Mesendoderm (in vitro differentiated cells): ENCODE results near the gene SH3GL1.

Experiments used
- DNase-seq: peaks from one replicate; pipeline ENCODE4 v3.0.0; 2013
- H2AK5ac ChIP-seq: 2 replicates; pipeline ENCODE4 v1.6.1; 2013; ENCODE audit warnings: low read length, inconsistent platforms
- H2BK120ac ChIP-seq: 2 replicates; pipeline ENCODE4 v1.6.1; 2013; ENCODE audit warnings: low read depth, mild to moderate bottlenecking, low read length, moderate library complexity, mixed read lengths
- H2BK15ac ChIP-seq: replicated peaks from 2 replicates; pipeline ENCODE4 v1.6.1; 2013; ENCODE audit warnings: low read depth, mild to moderate bottlenecking, moderate library complexity
- H2BK5ac ChIP-seq: 2 replicates; pipeline ENCODE4 v1.6.1; 2013; ENCODE audit warnings: low read length, inconsistent platforms
- H3K18ac ChIP-seq: 2 replicates; pipeline ENCODE4 v1.6.1; 2013; ENCODE audit warnings: mild to moderate bottlenecking, low read length, mixed read lengths
- H3K23ac ChIP-seq: one replicate; pipeline ENCODE4 v1.6.1; 2013; ENCODE audit warnings: low read length
- H3K27ac ChIP-seq: 2 replicates; pipeline ENCODE4 v1.5.1; 2013; ENCODE audit warnings: low read depth, mild to moderate bottlenecking, inconsistent platforms, low read length, moderate library complexity
- H3K27me3 ChIP-seq: 2 replicates; pipeline ENCODE4 v1.6.1; 2013; ENCODE audit warnings: low read length, control low read depth, mild to moderate bottlenecking, inconsistent platforms; ENCODE audit not compliant: insufficient read depth, poor library complexity
- H3K36me3 ChIP-seq: 2 replicates; pipeline ENCODE4 v1.6.1; 2013; ENCODE audit warnings: low read length, inconsistent platforms; ENCODE audit not compliant: control insufficient read depth, insufficient read depth
- H3K4ac ChIP-seq: one replicate; pipeline ENCODE4 v1.6.1; 2013; ENCODE audit warnings: low read depth, mild to moderate bottlenecking, low read length, moderate library complexity
- H3K4me1 ChIP-seq: 2 replicates; pipeline ENCODE4 v1.6.1; 2013; ENCODE audit warnings: low read depth, low read length, inconsistent platforms; ENCODE audit not compliant: control insufficient read depth
- H3K4me2 ChIP-seq: 2 replicates; pipeline ENCODE4 v1.6.1; 2013; ENCODE audit warnings: low read length
- H3K4me3 ChIP-seq: 2 replicates; pipeline ENCODE4 v1.5.1; 2013; ENCODE audit warnings: mild to moderate bottlenecking, low read length
- H3K56ac ChIP-seq: one replicate; pipeline ENCODE4 v1.6.1; 2013; ENCODE audit warnings: low read length
- H3K79me1 ChIP-seq: 2 replicates; pipeline ENCODE4 v1.6.1; 2013; ENCODE audit warnings: low read length, inconsistent platforms
- H3K79me2 ChIP-seq: 2 replicates; pipeline ENCODE4 v1.6.1; 2013; ENCODE audit warnings: mild to moderate bottlenecking, low read length; ENCODE audit not compliant: control insufficient read depth, insufficient read depth
- H3K9ac ChIP-seq: 2 replicates; pipeline ENCODE4 v1.6.1; 2013; ENCODE audit warnings: low read length, inconsistent platforms
- H4K5ac ChIP-seq: one replicate; pipeline ENCODE4 v1.6.1; 2013; ENCODE audit warnings: low read length
- H4K8ac ChIP-seq: one replicate; pipeline ENCODE4 v1.6.1; 2013; ENCODE audit warnings: low read depth, mild to moderate bottlenecking, control low read depth, low read length, moderate library complexity
- WGBS: extraction: QIAGEN DNeasy Blood & Tissue Kit; methylation state at CpG from one replicate; pipeline ENCODE4 v1.1.7; 2013; ENCODE audit warnings: low lambda C conversion rate, missing lambda C conversion rate; ENCODE audit not compliant: insufficient coverage; ENCODE audit errors: extremely low coverage; 5-methylcytosine and 5-hydroxymethylcytosine counted together

SH3GL1 gene

DNA sequence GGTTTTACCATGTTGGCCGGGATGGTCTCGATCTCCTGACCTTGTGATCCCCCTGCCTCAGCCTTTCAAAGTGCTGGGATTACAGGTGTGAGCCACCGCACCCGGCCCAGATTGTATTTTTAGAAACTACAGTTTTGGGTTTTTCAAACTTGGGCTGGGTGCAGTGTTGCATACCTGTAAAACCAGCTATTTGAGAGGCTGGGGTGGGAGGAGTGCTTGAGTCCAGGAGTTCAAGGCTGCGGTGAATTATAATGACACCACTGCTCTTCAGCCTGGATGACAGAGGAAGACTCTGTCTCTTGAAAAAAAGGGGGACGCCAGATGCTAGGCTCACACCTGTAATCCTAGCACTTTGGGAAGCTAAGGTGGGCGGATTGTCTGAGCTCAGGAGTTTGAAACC lies 6.3 kb upstream of the SH3GL1 start:
- peaks cover 63% of the 10 kb centered on the region for H3K79me2 ChIP-seq
- no peak for DNase-seq
- H2AK5ac ChIP-seq, result no peak overlapping the region
- H3K4me2 ChIP-seq, result no peak overlapping the region
- no peak overlapping the region for H3K9ac ChIP-seq
- no CpG with 5 or more reads among the region's 7 CpGs for WGBS
- H3K4me3 ChIP-seq, result no peak overlapping the region
- no peak overlapping the region for H3K4ac ChIP-seq
- peaks cover 4% of the 10 kb centered on the region for H3K79me1 ChIP-seq
- H3K23ac ChIP-seq, result no peak overlapping the region
- no peak overlapping the region for H4K8ac ChIP-seq
- H3K36me3 ChIP-seq, result peaks cover 3% of the 10 kb centered on the region
- H4K5ac ChIP-seq, result no peak overlapping the region
- H3K27me3 ChIP-seq, result no peaks in the 10 kb centered on the region
- H3K18ac ChIP-seq, result no peak overlapping the region
- H2BK120ac ChIP-seq, result no peak overlapping the region
- H2BK15ac ChIP-seq, result no peak overlapping the region
- peaks cover 9% of the 10 kb centered on the region for H3K4me1 ChIP-seq
- no peak overlapping the region for H3K56ac ChIP-seq
- no peak overlapping the region for H2BK5ac ChIP-seq
- H3K27ac ChIP-seq, result peak overlapping the region; percentile 35

DNA sequence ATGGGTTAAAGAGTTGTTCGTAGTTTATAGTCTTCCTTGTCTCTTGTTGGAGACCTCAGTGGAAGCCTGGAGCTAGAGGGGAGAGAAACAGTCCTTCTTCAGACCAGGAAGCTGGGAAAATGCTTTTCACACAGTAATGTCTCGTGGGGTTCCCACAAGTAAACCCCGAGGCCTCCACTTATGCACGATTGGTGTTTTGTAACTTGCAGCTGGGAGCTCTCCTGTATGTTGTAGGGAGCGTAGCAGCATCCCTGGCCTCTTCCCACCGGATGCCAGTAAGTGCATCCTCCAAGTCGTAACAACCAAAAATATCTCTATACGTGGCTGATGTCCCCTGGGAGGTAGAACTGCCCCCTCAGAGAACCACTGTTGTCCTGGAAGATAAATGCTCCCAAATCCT lies 5.6 kb upstream of the SH3GL1 start:
- H3K27me3 ChIP-seq, result no peaks in the 10 kb centered on the region
- peaks cover 62% of the 10 kb centered on the region for H3K79me2 ChIP-seq
- no peak overlapping the region for H2BK15ac ChIP-seq
- H3K36me3 ChIP-seq, result peaks cover 3% of the 10 kb centered on the region
- no CpG with 5 or more reads among the region's 8 CpGs for WGBS
- H3K9ac ChIP-seq, result no peak overlapping the region
- H3K56ac ChIP-seq, result no peak overlapping the region
- no peak overlapping the region for H3K4ac ChIP-seq
- H3K4me2 ChIP-seq, result no peak overlapping the region
- H3K4me1 ChIP-seq, result peaks cover 9% of the 10 kb centered on the region
- no peak overlapping the region for H4K8ac ChIP-seq
- no peak overlapping the region for H2AK5ac ChIP-seq
- H3K27ac ChIP-seq, result no peak overlapping the region
- DNase-seq, result no peak
- H3K4me3 ChIP-seq, result no peak overlapping the region
- H2BK5ac ChIP-seq, result no peak overlapping the region
- no peak overlapping the region for H3K18ac ChIP-seq
- no peak overlapping the region for H2BK120ac ChIP-seq
- H3K79me1 ChIP-seq, result peaks cover 4% of the 10 kb centered on the region
- no peak overlapping the region for H4K5ac ChIP-seq
- H3K23ac ChIP-seq, result no peak overlapping the region

DNA sequence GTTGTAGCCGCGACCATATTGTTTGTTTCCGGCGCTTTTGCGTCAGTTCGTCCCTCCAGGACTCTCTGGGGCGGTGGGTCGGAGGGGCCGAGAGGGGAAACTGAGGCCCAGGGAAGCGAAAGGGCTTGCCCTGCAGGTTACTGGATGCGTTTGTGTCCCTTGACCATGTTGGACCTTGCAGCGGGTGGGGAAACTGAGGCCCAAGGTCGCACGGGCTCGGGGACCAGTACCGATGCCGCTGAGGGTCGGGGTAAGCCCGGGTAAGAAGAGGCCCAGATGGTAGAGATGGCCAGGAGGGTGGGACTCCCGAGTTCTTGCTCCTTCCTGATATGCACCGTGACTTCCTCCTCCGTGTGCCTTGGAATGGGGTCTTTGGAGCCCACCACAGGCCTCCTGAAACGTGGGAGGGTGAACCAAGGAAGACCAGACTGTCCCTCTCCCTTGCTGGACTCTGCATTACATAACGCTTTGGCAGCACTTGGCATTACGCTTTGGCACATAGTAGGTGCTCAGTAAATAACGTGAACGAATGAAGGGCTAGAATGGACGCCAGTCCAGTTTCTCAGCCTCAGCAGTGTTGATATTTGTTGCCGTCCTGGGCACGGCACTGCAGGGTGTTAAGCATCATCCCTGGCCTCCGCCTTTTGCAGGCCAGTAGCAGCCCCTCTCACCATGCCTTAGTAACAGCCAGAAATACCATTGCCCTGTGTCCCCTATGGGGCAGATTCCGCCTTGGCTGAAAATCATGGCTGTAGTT lies 2.8 kb upstream of the SH3GL1 start:
- Histone ChIP-seq H2BK15ac (no peak overlapping the region), H2BK5ac (peak overlapping the region; percentile 7), H3K56ac (peak overlapping the region; percentile 95), H4K8ac (no peak overlapping the region), H3K79me2 (peaks cover 58% of the 10 kb centered on the region), H2AK5ac (peak overlapping the region; percentile 6), H3K4me1 (no peaks in the 10 kb centered on the region), H3K23ac (peak overlapping the region; percentile 3), H4K5ac (no peak overlapping the region), H3K27ac (peak overlapping the region; percentile 14), H3K4ac (peak overlapping the region; percentile 82), H3K4me3 (peak overlapping the region; percentile 88), H3K36me3 (no peaks in the 10 kb centered on the region), H3K9ac (peak overlapping the region; percentile 98), H3K27me3 (no peaks in the 10 kb centered on the region), H3K79me1 (peaks cover 6% of the 10 kb centered on the region), H2BK120ac (peak overlapping the region; percentile 2), H3K18ac (peak overlapping the region; percentile 86), H3K4me2 (peak overlapping the region; percentile 91)
- DNase-seq, result peak; percentile 56
- WGBS, result no CpG with 5 or more reads among the region's 32 CpGs

DNA sequence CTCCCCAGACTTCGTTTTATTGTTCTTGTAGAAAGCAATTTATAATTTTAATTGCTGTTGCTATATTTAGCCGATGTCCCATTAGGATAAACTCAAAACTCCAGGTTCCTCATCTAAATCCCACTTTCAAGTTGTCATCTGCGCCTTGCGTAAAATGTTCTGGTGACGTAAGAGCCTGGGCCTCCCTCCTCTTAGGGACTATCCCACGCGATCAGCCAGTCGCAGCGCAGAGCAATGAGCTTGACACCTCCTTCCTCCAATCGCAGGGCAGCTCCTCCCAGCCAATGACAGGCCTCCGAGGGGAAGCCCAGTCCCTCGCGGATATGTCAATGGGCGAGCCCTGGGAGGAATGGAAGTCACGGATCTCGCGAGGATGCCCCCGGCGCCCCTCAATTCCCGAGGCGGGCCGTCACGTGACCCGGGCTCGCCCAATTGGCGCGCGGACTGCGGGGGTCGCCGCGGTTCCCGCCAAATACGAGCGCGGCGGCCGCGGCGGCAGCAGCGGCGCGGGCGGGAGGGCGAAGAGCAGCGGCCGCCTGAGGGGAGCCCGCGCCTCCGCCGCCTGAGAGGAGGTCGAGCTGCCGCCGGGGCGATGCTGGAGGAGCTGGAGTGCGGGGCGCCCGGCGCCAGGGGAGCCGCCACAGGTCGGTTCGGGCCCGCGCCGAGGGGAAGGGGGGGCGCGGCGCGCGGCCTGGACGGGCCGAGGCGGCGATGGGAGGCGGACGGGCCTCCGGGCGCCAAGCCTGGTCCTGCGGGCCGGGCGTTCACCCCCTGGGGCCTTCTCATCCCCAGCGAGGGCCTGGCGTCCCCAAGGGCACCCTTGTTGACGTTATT lies 2.0 kb upstream of the SH3GL1 start, which contains the start of gene CHAF1A:
Gene CHAF1A, plus strand, starts transcription at position 470 of the 834 bp plus-strand sequence. Its CDS starts 123 bp downstream, at position 593.
- peaks cover 64% of the 10 kb centered on the region for H3K79me2 ChIP-seq
- H4K8ac ChIP-seq, result no peak within 1 kb of the TSS
- peak within 1 kb of the TSS; percentile 6 for H2AK5ac ChIP-seq
- H3K4me1 ChIP-seq, result no peaks in the 10 kb centered on the region
- peaks cover 12% of the 10 kb centered on the region for H3K79me1 ChIP-seq
- no peak within 1 kb of the TSS for H4K5ac ChIP-seq
- peak within 1 kb of the TSS; percentile 95 for H3K56ac ChIP-seq
- H3K36me3 ChIP-seq, result no peaks in the 10 kb centered on the region
- peak within 1 kb of the TSS; percentile 86 for H3K18ac ChIP-seq
- H3K23ac ChIP-seq, result peak within 1 kb of the TSS; percentile 3
- H3K4ac ChIP-seq, result peak within 1 kb of the TSS; percentile 82
- H3K4me2 ChIP-seq, result peak within 1 kb of the TSS; percentile 91
- peak within 1 kb of the TSS; percentile 14 for H3K27ac ChIP-seq
- peak within 1 kb of the TSS; percentile 7 for H2BK5ac ChIP-seq
- no CpG with 5 or more reads among the region's 84 CpGs for WGBS
- H2BK120ac ChIP-seq, result peak within 1 kb of the TSS; percentile 2
- H2BK15ac ChIP-seq, result no peak within 1 kb of the TSS
- no peaks in the 10 kb centered on the region for H3K27me3 ChIP-seq
- peak within 1 kb of the TSS; percentile 88 for H3K4me3 ChIP-seq
- peak within 1 kb of the TSS; percentile 98 for H3K9ac ChIP-seq
- peak; percentile 100 for DNase-seq

DNA sequence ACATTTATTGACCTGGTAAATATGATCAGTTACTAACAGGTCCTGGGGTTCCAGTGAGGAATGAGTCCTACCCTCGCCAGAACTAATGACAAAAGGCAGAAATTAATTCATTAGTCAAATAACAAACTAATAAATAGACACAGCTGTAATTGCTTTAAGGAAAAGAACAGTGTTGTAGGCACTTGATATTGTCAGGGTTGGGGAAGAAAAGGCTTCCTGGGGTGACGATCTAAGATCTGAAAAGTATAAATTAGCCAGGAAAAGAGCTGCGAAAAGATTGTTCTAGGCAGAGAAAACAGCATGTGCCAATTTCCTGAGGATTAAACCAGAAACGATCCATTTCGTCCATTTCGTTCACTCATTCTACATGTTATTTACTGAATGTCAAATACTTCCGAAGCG lies 1.4 kb upstream of the SH3GL1 start:
- WGBS, result no CpG with 5 or more reads among the region's 8 CpGs
- Histone ChIP-seq H3K9ac (peak overlapping the region; percentile 57), H3K27ac (no peak overlapping the region), H3K27me3 (no peaks in the 10 kb centered on the region), H3K36me3 (no peaks in the 10 kb centered on the region), H3K23ac (no peak overlapping the region), H2BK120ac (no peak overlapping the region), H2BK5ac (no peak overlapping the region), H3K56ac (peak overlapping the region; percentile 59), H3K4me2 (peak overlapping the region; percentile 46), H3K79me1 (peaks cover 16% of the 10 kb centered on the region), H2BK15ac (no peak overlapping the region), H4K8ac (no peak overlapping the region), H3K4me1 (no peaks in the 10 kb centered on the region), H2AK5ac (no peak overlapping the region), H3K79me2 (peaks cover 62% of the 10 kb centered on the region), H3K18ac (no peak overlapping the region), H4K5ac (no peak overlapping the region), H3K4ac (no peak overlapping the region), H3K4me3 (no peak overlapping the region)
- no peak for DNase-seq
